ENCODE data around the gene PCGF3.
"Not testable (repeated sequence)": the region's sequence is repeated elsewhere in the genome, so short reads cannot be mapped to it uniquely, and the experiment has no call there.

Gene PCGF3

GRCh38 chr4:722851-723360 lies 17.3 kb downstream of the PCGF3 start:
- no peak for DNase-seq (ENCODE audit: low read depth in 4 of 4, low spot score in 1 of 4)

- no peak for DNase-seq (ENCODE audit: low read depth in 4 of 4, low spot score in 1 of 4)
These were observed 18.3 kb downstream of the PCGF3 start for GRCh38 chr4:723751-724530.

- no peak for DNase-seq (ENCODE audit: low read depth in 4 of 4, low spot score in 1 of 4)
These were observed 20.0 kb downstream of the PCGF3 start for GRCh38 chr4:725391-726234.

- no peak for DNase-seq (ENCODE audit: low read depth in 4 of 4, low spot score in 1 of 4)
These were observed 20.7 kb downstream of the PCGF3 start for GRCh38 chr4:726235-726787.

GRCh38 chr4:726838-727237 lies 21.2 kb downstream of the PCGF3 start:
- no peak for DNase-seq (ENCODE audit: low read depth in 4 of 4, low spot score in 1 of 4)

GRCh38 chr4:727576-727975 lies 21.9 kb downstream of the PCGF3 start:
- no peak for DNase-seq (ENCODE audit: low read depth in 4 of 4, low spot score in 1 of 4)

GRCh38 chr4:729336-730315 lies 24.0 kb downstream of the PCGF3 start:
- no peak for DNase-seq (ENCODE audit: low read depth in 4 of 4, low spot score in 1 of 4)

- no peak for DNase-seq (ENCODE audit: low read depth in 4 of 4, low spot score in 1 of 4)
These were observed 24.9 kb downstream of the PCGF3 start for GRCh38 chr4:730511-730910.

GRCh38 chr4:730946-731904 lies 25.6 kb downstream of the PCGF3 start:
- DNase-seq (ENCODE audit: low read depth in 4 of 4, low spot score in 1 of 4) = not testable (repeated sequence)

GRCh38 chr4:731954-732353 lies 26.3 kb downstream of the PCGF3 start:
- DNase-seq (ENCODE audit: low read depth in 4 of 4, low spot score in 1 of 4) = not testable (repeated sequence)

- DNase-seq (ENCODE audit: low read depth in 4 of 4, low spot score in 1 of 4) = no peak
These were observed 26.9 kb downstream of the PCGF3 start for GRCh38 chr4:732486-732885.

GRCh38 chr4:732911-733630 lies 27.4 kb downstream of the PCGF3 start:
- no peak for DNase-seq (ENCODE audit: low read depth in 4 of 4, low spot score in 1 of 4)

GRCh38 chr4:733631-733980 lies 28.0 kb downstream of the PCGF3 start:
- DNase-seq (ENCODE audit: low read depth in 4 of 4, low spot score in 1 of 4) = no peak

- no peak for DNase-seq (ENCODE audit: low read depth in 4 of 4, low spot score in 1 of 4)
These were observed 28.4 kb downstream of the PCGF3 start for GRCh38 chr4:734075-734474.

GRCh38 chr4:734951-735350 lies 29.3 kb downstream of the PCGF3 start:
- no peak for DNase-seq (ENCODE audit: low read depth in 4 of 4, low spot score in 1 of 4)

GRCh38 chr4:735583-735982 lies 30.0 kb downstream of the PCGF3 start:
- DNase-seq (ENCODE audit: low read depth in 4 of 4, low spot score in 1 of 4) = no peak

- not testable (repeated sequence) for DNase-seq (ENCODE audit: low read depth in 4 of 4, low spot score in 1 of 4)
These were observed 30.9 kb downstream of the PCGF3 start for GRCh38 chr4:736561-736960.

- DNase-seq (ENCODE audit: low read depth in 4 of 4, low spot score in 1 of 4) = no peak
These were observed 33.2 kb downstream of the PCGF3 start for GRCh38 chr4:738781-739280.

GRCh38 chr4:739569-739968 lies 33.9 kb downstream of the PCGF3 start:
- no peak for DNase-seq (ENCODE audit: low read depth in 4 of 4, low spot score in 1 of 4)

Measured in stimulated activated CD4-positive, alpha-beta T cell treated with anti-CD3 and anti-CD28 coated beads, Interleukin-1b, Interleukin-23, amount 100 ng/mL, for 24 hours (primary cell).